Frontal cortex (tissue), 4 donors: ENCODE measurements around the gene ISOC1. TPM values are rescaled to one million over a fixed set of nuclear protein-coding genes. Genes with fewer than 3 reads are reported as not detected.
A peak's percentile ranks its signal among the peaks of the same experiment; 100 is the strongest.

Experiments used
- DNase-seq, 2 donors: peaks; one replicate each; pipeline ENCODE4 v3.0.0; 2012; ENCODE audit warnings: low spot score in 2 of 2
- FAIRE-seq: peaks from 2 replicates; lab custom pipeline; 2012; peaks lifted over from hg19 to GRCh38; lab: Jason Lieb, UNC
- total RNA-seq: library from RNA; depleted of rRNA; stranded (reverse); fragments of >200 nt; gene quantifications from one replicate; pipeline ENCODE4 v1.2.3, GENCODE V29; 2014
- donor health status: control.
- donor health status: control.
- donor health status: control.

The ISOC1 gene
- total RNA-seq: 31.0 TPM

DNA sequence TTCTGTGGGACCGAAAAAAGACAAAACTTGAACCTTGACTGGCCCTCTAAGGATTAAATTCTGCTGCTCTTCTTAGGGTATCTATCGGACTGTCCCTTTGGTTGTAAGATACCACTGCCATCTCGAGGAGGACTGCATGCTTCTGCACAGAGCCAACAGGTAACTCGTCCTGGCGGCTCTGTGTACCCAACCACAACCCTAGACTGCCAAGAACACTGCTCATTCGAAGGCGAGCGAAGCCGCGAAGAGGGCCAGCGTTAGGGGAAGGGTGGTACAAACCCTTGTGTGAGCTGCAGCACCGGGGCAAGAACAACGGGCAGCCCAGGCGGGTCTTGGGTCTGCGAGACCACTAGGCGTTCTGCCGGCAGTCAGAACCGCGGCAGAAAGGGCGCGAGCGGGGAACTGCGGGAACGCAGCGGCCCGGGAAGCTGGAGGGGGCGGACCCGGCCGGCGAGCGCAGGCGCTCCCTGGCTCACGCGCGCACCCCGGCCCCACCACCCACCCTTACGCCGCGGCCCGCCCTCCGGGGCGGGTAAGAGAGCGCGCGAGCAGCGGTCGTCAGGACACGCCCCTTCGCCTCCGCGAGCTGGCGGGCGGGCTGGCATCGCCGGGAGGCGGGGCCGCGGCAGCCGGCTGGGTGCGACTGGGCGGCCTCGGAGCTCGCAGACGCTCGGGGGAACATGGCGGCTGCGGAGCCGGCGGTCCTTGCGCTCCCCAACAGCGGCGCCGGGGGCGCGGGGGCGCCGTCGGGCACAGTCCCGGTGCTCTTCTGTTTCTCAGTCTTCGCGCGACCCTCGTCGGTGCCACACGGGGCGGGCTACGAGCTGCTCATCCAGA is at the start of gene ISOC1:
ISOC1 (plus strand) TSS at position 663 of the 837 bp plus-strand sequence; CDS start at position 681, 18 bp downstream.
- DNase-seq (peak; percentile 82 to 89), FAIRE-seq (no peak)

- DNase-seq (no peak), FAIRE-seq (no peak)
Measured at GRCh38 chr5:129046151-129046550, 48.4 kb upstream of the ISOC1 start.

DNA sequence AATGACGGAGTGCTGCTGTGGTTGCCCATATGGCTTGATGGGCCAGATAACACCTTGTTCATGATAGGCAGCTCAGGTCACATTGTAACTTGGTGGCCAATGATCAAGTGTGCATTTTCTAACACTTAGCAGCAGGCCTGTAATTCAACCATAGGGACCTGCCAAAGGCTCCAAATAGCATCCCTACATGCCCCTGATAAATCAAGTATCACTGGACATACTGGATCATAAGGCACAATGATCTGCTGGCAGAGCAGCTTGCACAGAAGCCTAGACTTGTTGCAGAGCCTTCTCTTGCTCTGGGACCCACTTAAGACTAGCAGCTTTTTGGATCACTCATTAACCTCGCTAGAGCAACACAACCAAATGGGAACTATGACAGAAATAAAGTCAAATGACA is 46.0 kb upstream of the ISOC1 start:
- FAIRE-seq (no peak), DNase-seq (no peak)

- FAIRE-seq: no peak
- no peak for DNase-seq
Measured at GRCh38 chr5:129049126-129049799, 45.3 kb upstream of the ISOC1 start.

GRCh38 chr5:129051283-129051682 is 43.3 kb upstream of the ISOC1 start:
- DNase-seq: no peak
- no peak for FAIRE-seq

GRCh38 chr5:129053438-129053837 is 41.1 kb upstream of the ISOC1 start:
- DNase-seq (no peak), FAIRE-seq (peak; percentile 58)

GRCh38 chr5:129057329-129057728 is 37.2 kb upstream of the ISOC1 start:
- DNase-seq (no peak), FAIRE-seq (no peak)

GRCh38 chr5:129061849-129062248 is 32.7 kb upstream of the ISOC1 start:
- DNase-seq (no peak), FAIRE-seq (no peak)

DNA sequence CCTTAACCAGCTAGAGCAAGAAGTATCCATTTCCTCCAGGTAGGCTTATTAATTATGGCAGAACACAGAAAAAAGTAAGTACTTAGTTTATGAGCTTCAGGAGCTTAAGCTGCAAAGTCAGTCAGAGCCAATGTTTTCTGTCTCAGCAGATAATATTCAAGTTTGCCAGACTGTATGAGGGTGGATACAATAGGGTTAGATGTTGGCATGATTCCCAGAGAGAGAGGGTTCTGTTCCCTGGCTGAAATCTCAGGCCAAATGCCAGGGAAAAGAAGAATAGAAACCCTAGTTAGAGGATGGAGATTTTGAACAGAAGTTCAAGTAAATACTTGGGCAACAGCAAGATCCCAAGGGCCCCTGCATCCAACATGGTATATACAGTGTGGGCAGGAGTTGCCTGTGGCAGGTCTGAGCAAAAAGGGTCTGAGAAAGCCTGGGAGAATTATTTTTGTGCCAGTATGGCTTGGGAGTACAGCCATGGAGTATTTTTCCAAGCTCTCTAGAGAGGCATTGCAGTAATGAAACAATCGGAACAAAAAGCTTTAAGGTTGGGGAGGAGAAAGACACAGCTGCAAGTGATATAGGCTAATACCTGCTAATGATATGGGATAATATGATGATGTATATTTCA is 31.0 kb upstream of the ISOC1 start:
- no peak for FAIRE-seq
- no peak for DNase-seq

GRCh38 chr5:129065721-129066120 is 28.8 kb upstream of the ISOC1 start:
- no peak for DNase-seq
- FAIRE-seq: no peak

DNA sequence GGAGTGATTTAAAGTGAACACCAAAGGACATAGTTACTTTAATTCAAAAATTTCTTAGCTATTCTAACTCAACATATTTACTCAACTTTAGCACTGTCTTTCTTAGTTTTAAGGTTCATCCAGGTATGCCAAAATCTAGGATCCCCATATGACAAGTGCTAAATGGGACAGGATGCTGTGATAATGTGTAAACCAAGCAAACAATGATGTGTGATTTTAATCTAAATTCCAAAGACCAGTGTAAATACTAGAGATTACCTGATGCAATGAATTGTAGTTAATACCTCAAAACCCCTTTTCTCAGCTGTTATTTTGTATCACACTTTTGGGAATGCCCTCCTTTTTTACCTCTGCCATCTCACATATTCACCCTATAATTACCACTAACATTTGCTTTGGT is 26.8 kb upstream of the ISOC1 start:
- no peak for FAIRE-seq
- DNase-seq: no peak

DNA sequence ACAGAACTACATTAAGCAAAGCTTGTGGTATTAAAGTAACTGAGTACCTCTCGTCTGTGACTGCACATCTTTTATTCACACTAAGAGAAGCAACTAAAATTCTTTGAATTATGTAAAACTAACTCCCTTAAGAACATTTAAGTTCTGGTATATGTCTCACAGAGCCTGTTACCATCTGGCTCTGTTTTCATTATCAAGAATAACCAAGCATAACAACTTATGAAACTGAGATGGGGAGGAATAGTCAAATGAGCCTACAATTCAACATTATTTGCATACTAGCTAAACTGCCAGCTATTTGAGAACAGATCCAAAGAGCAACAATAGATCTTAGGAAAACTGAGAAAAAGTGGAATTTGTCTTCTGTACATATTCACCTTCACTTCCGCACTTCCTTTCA is 25.3 kb upstream of the ISOC1 start:
- DNase-seq (no peak), FAIRE-seq (no peak)

- no peak for DNase-seq
Measured at GRCh38 chr5:129073111-129073510, 21.4 kb upstream of the ISOC1 start.

GRCh38 chr5:129074903-129075302 is 19.6 kb upstream of the ISOC1 start:
- FAIRE-seq (no peak), DNase-seq (no peak)

More at GRCh38 chr5:129073111-129073510, 21.4 kb upstream of the ISOC1 start:
- no peak for FAIRE-seq

GRCh38 chr5:129077433-129078075 is 17.0 kb upstream of the ISOC1 start:
- FAIRE-seq (no peak), DNase-seq (no peak)

GRCh38 chr5:129078247-129078646 is 16.3 kb upstream of the ISOC1 start:
- FAIRE-seq (no peak), DNase-seq (no peak)

GRCh38 chr5:129078660-129079059 is 15.9 kb upstream of the ISOC1 start:
- DNase-seq (no peak), FAIRE-seq (no peak)

DNA sequence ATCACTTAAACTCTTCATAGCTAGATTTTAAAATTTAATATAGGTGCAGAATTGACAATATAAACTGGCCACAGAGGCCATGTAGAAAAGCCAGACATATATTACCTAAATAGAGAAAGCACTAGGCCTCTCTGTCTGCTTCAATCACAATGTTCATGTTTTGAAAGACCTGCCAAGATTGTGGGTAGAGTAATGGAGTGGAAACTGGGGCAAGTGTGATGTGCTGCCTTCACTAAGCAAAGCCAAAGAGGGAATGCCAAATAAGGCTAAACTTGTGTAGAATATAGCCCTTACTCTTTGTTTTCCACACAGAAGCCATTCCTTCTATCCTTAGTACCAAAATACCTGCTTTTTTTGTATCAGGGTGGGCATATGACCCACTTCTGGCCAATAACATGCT is 15.1 kb upstream of the ISOC1 start:
- no peak for DNase-seq

DNA sequence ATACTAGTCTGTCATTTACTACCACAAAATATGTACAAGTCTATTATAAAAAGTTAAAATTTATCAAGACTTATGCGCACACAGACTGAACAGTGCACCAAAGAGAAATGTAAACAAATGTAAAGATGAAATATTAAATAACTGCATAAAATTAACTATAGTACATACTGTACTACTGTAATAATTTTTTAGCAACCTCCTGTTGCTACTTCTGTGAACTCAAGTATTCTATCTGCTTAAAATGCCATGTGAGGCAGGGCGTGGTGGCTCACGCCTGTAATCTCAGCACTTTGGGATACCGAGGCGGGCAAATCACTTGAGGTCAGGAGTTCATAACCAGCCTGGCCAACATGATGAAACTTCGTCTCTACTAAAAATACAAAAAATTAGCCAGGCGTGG is 13.8 kb upstream of the ISOC1 start:
- FAIRE-seq (no peak), DNase-seq (no peak)

More for the DNA sequence above, 15.1 kb upstream of the ISOC1 start:
- no peak for FAIRE-seq
